SK-N-SH (cell line): ENCODE data around the gene UQCRHL. TPM values are rescaled to one million over a fixed set of nuclear protein-coding genes. Genes with fewer than 3 reads are reported as not detected.

Experiments
- CTCF ChIA-PET: fragments of 300-600, 350-600 bp; formaldehyde crosslinking; extraction: SDS; loops from one replicate; lab custom pipeline; 2021; lab: Yijun Ruan, JAX
- POLR2A ChIA-PET: fragments of 350-600 bp; sonication (Branson Sonifier 250); formaldehyde crosslinking; extraction: SDS; loops from one replicate; lab custom pipeline; 2020; ENCODE audit warnings: antibody characterized with exemption, inconsistent platforms; lab: Yijun Ruan, JAX
- DNase-seq: peaks from one replicate; pipeline ENCODE4 v3.0.0; 2012
- H2AFZ ChIP-seq: fragments of 200-600 bp; sonication (generic); 2 replicates; pipeline ENCODE4 v1.8.1; 2016; ENCODE audit warnings: antibody characterized with exemption, mild to moderate bottlenecking, low read depth
- H3F3A ChIP-seq: fragments of 200-600 bp; sonication (generic); replicated peaks from 2 replicates; pipeline ENCODE3; 2016; ENCODE audit warnings: antibody characterized with exemption, mild to moderate bottlenecking; ENCODE audit not compliant: insufficient read depth
- H3K27ac ChIP-seq, 2 experiments: fragments of 200-500 bp in 1 of 2; fragments of 200-600 bp in 1 of 2; sonication (Bioruptor generic) in 1 of 2; sonication (generic), shearing (Covaris generic) in 1 of 2; 2 replicates each; pipeline versions ENCODE4 v1.5.1 to v1.6.1; 2014 to 2016; ENCODE audit warnings: low read depth in 2 of 2, inconsistent platforms in 1 of 2, low read length in 1 of 2, mild to moderate bottlenecking in 1 of 2, mixed read lengths in 1 of 2
- H3K27me3 ChIP-seq: fragments of 200-600 bp; sonication (generic), shearing (Covaris generic); 2 replicates; pipeline ENCODE4 v1.6.1; 2016; ENCODE audit warnings: mixed run types; ENCODE audit not compliant: insufficient read depth
- H3K36me3 ChIP-seq, 2 experiments: fragments of 200-500 bp in 1 of 2; fragments of 200-600 bp in 1 of 2; sonication (Bioruptor generic) in 1 of 2; sonication (generic) in 1 of 2; replicated peaks in 1 of 2; 2 replicates each; pipeline versions ENCODE3 to v1.5.1; 2014 to 2016; ENCODE audit warnings: low read length in 1 of 2, mild to moderate bottlenecking in 1 of 2; ENCODE audit not compliant: insufficient read depth in 2 of 2, control insufficient read depth in 1 of 2
- H3K4me1 ChIP-seq, 2 experiments: fragments of 200-500 bp in 1 of 2; fragments of 200-600 bp in 1 of 2; sonication (Bioruptor generic) in 1 of 2; sonication (generic), shearing (Covaris generic) in 1 of 2; 2 replicates each; pipeline versions ENCODE4 v1.5.1 to v1.6.1; 2014 to 2016; ENCODE audit warnings: low read depth in 1 of 2, low read length in 1 of 2, mixed run types in 1 of 2; ENCODE audit not compliant: insufficient read depth in 2 of 2, control insufficient read depth in 1 of 2
- H3K4me2 ChIP-seq: fragments of 200-600 bp; sonication (generic), shearing (Covaris generic); 2 replicates; pipeline ENCODE4 v1.6.1; 2017; ENCODE audit warnings: mixed run types
- H3K4me3 ChIP-seq, 2 experiments: fragments of 200-500 bp in 1 of 2; fragments of 200-600 bp in 1 of 2; sonication (Bioruptor generic) in 1 of 2; sonication (generic), shearing (Covaris generic) in 1 of 2; 2 replicates each; pipeline versions ENCODE4 v1.5.1 to v1.8.1; 2014 to 2016; ENCODE audit warnings: low read depth in 2 of 2, inconsistent platforms in 1 of 2, low read length in 1 of 2, mild to moderate bottlenecking in 1 of 2, mixed read lengths in 1 of 2, moderate library complexity in 1 of 2
- H3K79me2 ChIP-seq: fragments of 200-600 bp; sonication (generic); 2 replicates; pipeline ENCODE4 v1.8.1; 2017; ENCODE audit warnings: mild to moderate bottlenecking; ENCODE audit not compliant: insufficient read depth
- H3K9ac ChIP-seq: fragments of 200-600 bp; sonication (generic); 2 replicates; pipeline ENCODE4 v1.6.1; 2017; ENCODE audit warnings: mixed run types
- H3K9me2 ChIP-seq: fragments of 200-600 bp; sonication (generic); 2 replicates; pipeline ENCODE4 v1.6.1; 2017; ENCODE audit warnings: mixed run types
- H3K9me3 ChIP-seq: fragments of 200-600 bp; sonication (generic); 2 replicates; pipeline ENCODE4 v1.6.1; 2017; ENCODE audit warnings: mixed run types, mild to moderate bottlenecking, moderate library complexity
- H4K20me1 ChIP-seq: fragments of 200-600 bp; sonication (generic); 2 replicates; pipeline ENCODE4 v1.6.1; 2017; ENCODE audit warnings: mild to moderate bottlenecking, mixed run types; ENCODE audit not compliant: insufficient read depth
- ELF1 ChIP-seq: IDR thresholded peaks from 2 replicates; pipeline ENCODE4 v1.4.0; 2012
- FOXM1 ChIP-seq: IDR thresholded peaks from 2 replicates; pipeline ENCODE4 v1.4.0; 2012; ENCODE audit warnings: low read depth, mild to moderate bottlenecking
- GATA2 ChIP-seq: sonication (generic); formaldehyde crosslinking; IDR thresholded peaks from 2 replicates; pipeline ENCODE4 v1.5.0; 2020; ENCODE audit warnings: mild to moderate bottlenecking, missing genetic modification reagents
- MEF2A ChIP-seq: IDR thresholded peaks from 2 replicates; pipeline ENCODE4 v1.4.0; 2012; ENCODE audit warnings: low read depth, borderline replicate concordance
- MXI1 ChIP-seq: IDR thresholded peaks from 2 replicates; pipeline ENCODE4 v1.6.1; 2012; ENCODE audit warnings: mild to moderate bottlenecking, low read depth, low read length, improper control_type of control experiment
- NRF1 ChIP-seq: IDR thresholded peaks from 2 replicates; pipeline ENCODE4 v1.6.1; 2012; ENCODE audit warnings: low read depth, mild to moderate bottlenecking, low read length
- RXRA ChIP-seq: IDR thresholded peaks from 2 replicates; pipeline ENCODE4 v1.4.0; 2012; ENCODE audit warnings: low read depth, mild to moderate bottlenecking, borderline replicate concordance
- SIN3A ChIP-seq: IDR thresholded peaks from 2 replicates; pipeline ENCODE4 v1.6.1; 2012; ENCODE audit warnings: low read depth, mild to moderate bottlenecking, low read length, moderate library complexity, borderline replicate concordance
- SMC3 ChIP-seq: IDR thresholded peaks from 2 replicates; pipeline ENCODE4 v1.6.1; 2012; ENCODE audit warnings: low read depth, low read length, improper control_type of control experiment
- TAF1 ChIP-seq: IDR thresholded peaks from 2 replicates; pipeline ENCODE4 v1.6.1; 2012; ENCODE audit warnings: low read depth, mild to moderate bottlenecking, low read length, moderate library complexity, borderline replicate concordance
- TCF12 ChIP-seq: IDR thresholded peaks from 2 replicates; pipeline ENCODE4 v1.4.0; 2012
- TEAD4 ChIP-seq: IDR thresholded peaks from 2 replicates; pipeline ENCODE4 v1.4.0; 2012; ENCODE audit warnings: mild to moderate bottlenecking, borderline replicate concordance; ENCODE audit not compliant: insufficient read depth
- WGBS: methylation state at CpG from one replicate; pipeline ENCODE4 v1.1.6; 2017; ENCODE audit warnings: low lambda C conversion rate; 5-methylcytosine and 5-hydroxymethylcytosine counted together
- polyA plus RNA-seq, 3 experiments: library from polyadenylated mRNA; depleted of rRNA; stranded (reverse); fragments of >200 nt; gene quantifications; 2 replicates each; pipeline ENCODE4 v1.2.3, GENCODE V29; 2012
- TF ChIP-seq, protein P1 (sequence below): IDR thresholded peaks from 2 replicates; pipeline ENCODE4 v1.4.0; 2012; ENCODE audit warnings: low read depth, borderline replicate concordance

The UQCRHL gene
- polyA plus RNA-seq, 1 of the 3 experiments (the other 2 are of a cell fraction), result 2.8 TPM

DNA sequence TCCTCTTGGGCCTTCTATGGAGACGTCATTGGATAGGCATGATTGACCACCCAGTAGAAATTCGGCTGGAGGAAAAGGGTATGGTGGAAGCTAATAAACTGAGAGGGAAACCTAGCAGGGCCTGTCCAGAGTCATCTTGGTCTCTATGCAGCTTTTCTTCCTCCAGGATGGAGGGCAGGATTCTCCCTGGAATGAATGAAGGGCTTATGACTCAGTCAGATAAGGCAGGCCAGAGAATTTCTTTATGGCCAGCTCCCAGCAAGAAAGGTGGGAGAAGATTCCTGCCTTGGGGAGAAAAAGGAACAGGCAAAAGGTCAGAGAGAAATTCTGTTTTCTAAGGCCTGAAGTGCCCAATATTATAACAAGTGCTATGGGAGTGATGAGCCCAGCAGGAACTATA, 31.7 kb downstream of the UQCRHL start (continued):
- TF ChIP-seq TAF1 (no peak), FOXM1 (no peak)

DNA sequence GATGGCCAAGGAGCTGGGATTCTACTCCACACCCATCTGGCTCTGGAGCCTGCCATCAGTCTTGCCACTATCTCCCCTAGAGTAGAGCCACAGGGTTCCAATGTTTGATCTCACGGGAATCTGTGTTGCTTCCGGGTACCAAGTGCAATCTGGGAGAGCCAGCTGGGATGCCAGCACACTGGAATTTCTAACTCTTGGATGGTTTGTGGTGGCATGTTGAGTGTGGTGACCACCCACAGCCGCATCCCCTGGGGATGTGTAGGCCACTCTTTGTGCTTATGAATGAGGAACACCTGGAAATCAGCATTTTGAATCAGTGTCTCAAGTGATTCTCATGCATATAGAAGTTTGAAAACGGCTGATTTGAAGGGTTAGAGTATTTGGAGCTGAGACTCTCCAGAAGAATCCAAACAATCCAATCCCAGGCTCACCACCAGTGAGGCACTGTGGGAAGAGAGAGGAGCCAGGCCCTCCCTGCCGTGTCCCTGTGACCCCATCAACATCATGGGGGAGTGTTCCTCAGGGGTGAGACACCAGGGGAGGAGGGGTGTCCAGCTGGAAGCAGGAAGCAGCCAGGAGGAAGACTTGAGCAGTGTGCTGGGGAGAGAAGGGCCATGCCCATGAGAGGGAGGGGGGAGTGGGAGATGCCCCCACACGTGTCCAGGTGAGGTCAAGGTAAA, 35.5 kb downstream of the UQCRHL start:
- Histone ChIP-seq H3K4me3 (no peak overlapping the region), H2AFZ (no peak overlapping the region), H4K20me1 (no peaks in the 10 kb centered on the region), H3K9ac (no peak overlapping the region), H3K4me1 (no peaks in the 10 kb centered on the region), H3F3A (peaks cover 7% of the 10 kb centered on the region), H3K9me3 (no peaks in the 10 kb centered on the region), H3K36me3 (peaks cover 49 to 55% of the 10 kb centered on the region in 2 experiments)
- POLR2A ChIA-PET, result interaction anchor here (1.4 kb wide), 1 partner anchor 9 kb away, joined by 3 read pairs; no protein-coding TSS in a partner anchor
- WGBS, result 77% methylated on average over 6 of the region's 6 CpGs
- TF ChIP-seq RXRA, result no peak
- no peak for TF ChIP-seq MXI1
- no peak for TF ChIP-seq SIN3A
- no peak for TF ChIP-seq NRF1
- no peak for TF ChIP-seq GATA2
- no peak for TF ChIP-seq ELF1
- no peak for TF ChIP-seq MEF2A
- TF ChIP-seq SMC3, result no peak
- no peak for TF ChIP-seq TCF12
- TF ChIP-seq, all 33 proteins: peak for 0
- no peak overlapping the region for H3K4me2 ChIP-seq
- H3K79me2 ChIP-seq, result peaks cover 6% of the 10 kb centered on the region; the same call in 1 of the 2 replicates
- no peak overlapping the region for H3K27ac ChIP-seq
- H3K27me3 ChIP-seq, result no peaks in the 10 kb centered on the region
- no peaks in the 10 kb centered on the region for H3K9me2 ChIP-seq
- CTCF ChIA-PET, result interaction anchor here (4.8 kb wide), 1 partner anchor 20 kb away, joined by 21 read pairs; no protein-coding TSS in a partner anchor
- no peak for DNase-seq

DNA sequence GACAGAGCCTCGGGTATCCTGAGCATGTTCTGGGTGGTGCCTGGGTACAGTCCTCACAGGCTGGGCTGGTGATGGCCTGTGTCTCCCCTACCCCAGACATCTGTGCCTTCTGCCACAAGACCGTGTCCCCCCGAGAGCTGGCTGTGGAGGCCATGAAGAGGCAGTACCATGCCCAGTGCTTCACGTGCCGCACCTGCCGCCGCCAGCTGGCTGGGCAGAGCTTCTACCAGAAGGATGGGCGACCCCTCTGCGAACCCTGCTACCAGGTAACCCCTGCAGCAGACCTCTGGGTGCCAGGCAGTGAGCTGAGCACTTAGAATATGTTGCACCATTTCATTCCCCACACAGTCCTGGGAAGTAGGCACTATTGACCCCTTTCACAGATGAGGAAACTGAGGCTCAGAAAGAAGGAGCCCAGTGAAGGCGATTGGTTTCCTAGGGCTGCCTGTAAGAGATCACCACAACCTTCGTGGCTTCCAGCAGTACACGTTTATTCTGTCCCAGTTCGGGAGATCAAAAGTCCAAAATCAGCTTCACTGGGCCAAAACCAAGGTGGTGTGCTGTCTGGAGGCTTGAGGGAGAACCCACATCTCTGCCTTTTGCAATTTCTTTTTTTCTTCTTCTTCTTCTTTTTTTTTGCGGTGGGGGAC, 37.0 kb downstream of the UQCRHL start:
- Histone ChIP-seq H3K36me3 (peaks cover 48 to 56% of the 10 kb centered on the region in 2 experiments), H3K4me1 (no peaks in the 10 kb centered on the region), H3K79me2 (peaks cover 14% of the 10 kb centered on the region; the same call in 1 of the 2 replicates), H4K20me1 (no peaks in the 10 kb centered on the region), H3K9ac (no peak overlapping the region), H3K9me2 (no peaks in the 10 kb centered on the region), H3K27me3 (no peaks in the 10 kb centered on the region), H3K4me2 (no peak overlapping the region), H3K4me3 (no peak overlapping the region), H3F3A (peaks cover 7% of the 10 kb centered on the region), H3K27ac (no peak overlapping the region), H2AFZ (no peak overlapping the region), H3K9me3 (no peaks in the 10 kb centered on the region)
- DNase-seq, result no peak
- 96% methylated on average over 7 of the region's 14 CpGs for WGBS
- TF ChIP-seq, protein P1, sequence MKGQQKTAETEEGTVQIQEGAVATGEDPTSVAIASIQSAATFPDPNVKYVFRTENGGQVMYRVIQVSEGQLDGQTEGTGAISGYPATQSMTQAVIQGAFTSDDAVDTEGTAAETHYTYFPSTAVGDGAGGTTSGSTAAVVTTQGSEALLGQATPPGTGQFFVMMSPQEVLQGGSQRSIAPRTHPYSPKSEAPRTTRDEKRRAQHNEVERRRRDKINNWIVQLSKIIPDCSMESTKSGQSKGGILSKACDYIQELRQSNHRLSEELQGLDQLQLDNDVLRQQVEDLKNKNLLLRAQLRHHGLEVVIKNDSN, result no peak
- TF ChIP-seq TEAD4, result no peak
- ChIA-PET POLR2A (interaction anchor here (0.6 kb wide), 1 partner anchor 79 kb away, joined by 3 read pairs; no protein-coding TSS in a partner anchor), CTCF (interaction anchor here (4.8 kb wide), 1 partner anchor 22 kb away, joined by 21 read pairs; no protein-coding TSS in a partner anchor)
